ACC112 (cell line): ENCODE results near the gene ZNF337.
A peak's percentile ranks its signal among the peaks of the same experiment; 100 is the strongest.
"Not testable (repeated sequence)": the region's sequence is repeated elsewhere in the genome, so short reads cannot be mapped to it uniquely, and the experiment has no call there.

ENCODE experiments used
- H2AFZ ChIP-seq: fragments of 200-600 bp; sonication (generic); one replicate; pipeline ENCODE4 v1.6.0; 2017; ENCODE audit warnings: antibody characterized with exemption, low read length; ENCODE audit not compliant: unreplicated experiment
- H3K27ac ChIP-seq: fragments of 200-600 bp; sonication (generic); 2 replicates; pipeline ENCODE4 v1.5.1; 2014; ENCODE audit warnings: low read depth, mild to moderate bottlenecking, antibody characterized with exemption, low read length, moderate library complexity
- H3K27me3 ChIP-seq: fragments of 200-600 bp; sonication (generic); 2 replicates; pipeline ENCODE4 v1.6.1; 2014; ENCODE audit warnings: mild to moderate bottlenecking, antibody characterized with exemption, low read length, moderate library complexity, mixed read lengths; ENCODE audit not compliant: insufficient read depth
- H3K36me3 ChIP-seq: fragments of 200-600 bp; sonication (generic); 2 replicates; pipeline ENCODE4 v1.6.1; 2016; ENCODE audit warnings: mild to moderate bottlenecking, antibody characterized with exemption, low read length, moderate library complexity, mixed read lengths; ENCODE audit not compliant: insufficient read depth
- H3K4me1 ChIP-seq: fragments of 200-600 bp; sonication (generic); one replicate; pipeline ENCODE4 v1.6.1; 2016; ENCODE audit warnings: low read length, mixed read lengths; ENCODE audit not compliant: insufficient read depth, unreplicated experiment, control insufficient read depth
- H3K4me3 ChIP-seq: fragments of 200-600 bp; sonication (generic); 2 replicates; pipeline ENCODE4 v1.5.1; 2014; ENCODE audit warnings: mild to moderate bottlenecking, low read depth, low read length
- H3K79me2 ChIP-seq: fragments of 200-600 bp; sonication (generic); one replicate; pipeline ENCODE4 v1.6.0; 2016; ENCODE audit warnings: low read length; ENCODE audit not compliant: control insufficient read depth, unreplicated experiment, insufficient read depth

The ZNF337 gene

GRCh38 chr20:25672659-25673235 is 23.9 kb downstream of the ZNF337 start:
- no peaks in the 10 kb centered on the region for H3K27me3 ChIP-seq
- no peak overlapping the region for H2AFZ ChIP-seq
- H3K36me3 ChIP-seq: peaks cover 25% of the 10 kb centered on the region
- no peaks in the 10 kb centered on the region for H3K79me2 ChIP-seq
- H3K4me1 ChIP-seq: peaks cover 21% of the 10 kb centered on the region
- H3K4me3 ChIP-seq: no peak overlapping the region
- H3K27ac ChIP-seq: no peak overlapping the region

- Histone ChIP-seq H3K27ac (peak overlapping the region; percentile 32), H3K79me2 (no peaks in the 10 kb centered on the region), H3K4me1 (peaks cover 10% of the 10 kb centered on the region), H3K4me3 (no peak overlapping the region), H3K36me3 (peaks cover 11% of the 10 kb centered on the region), H2AFZ (no peak overlapping the region), H3K27me3 (no peaks in the 10 kb centered on the region)
These were observed 26.7 kb downstream of the ZNF337 start for GRCh38 chr20:25669826-25670422.

DNA sequence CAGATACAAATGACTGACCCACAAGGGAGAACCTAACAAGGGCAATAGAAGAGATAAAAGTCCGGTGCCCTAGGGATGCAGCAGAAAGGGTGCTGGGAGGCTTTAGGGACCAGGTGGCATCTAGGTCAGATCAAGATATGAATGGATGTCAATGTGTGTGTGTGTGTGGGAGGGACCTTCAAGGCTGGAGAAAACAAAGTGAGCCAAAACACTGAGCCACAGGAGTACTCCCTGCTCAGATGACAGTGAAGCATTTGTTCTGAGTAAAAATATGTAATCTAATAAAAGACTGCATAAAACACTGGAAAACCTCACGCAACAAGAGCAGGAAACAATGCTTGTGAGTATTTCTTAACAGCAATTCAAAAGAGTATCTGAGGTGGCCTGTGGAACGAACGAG is 28.2 kb downstream of the ZNF337 start:
- Histone ChIP-seq H3K27me3 (no peaks in the 10 kb centered on the region), H3K27ac (no peak overlapping the region), H3K4me1 (peaks cover 10% of the 10 kb centered on the region), H3K36me3 (peaks cover 8% of the 10 kb centered on the region; the same call in 1 of the 2 replicates), H3K4me3 (no peak overlapping the region), H2AFZ (no peak overlapping the region), H3K79me2 (no peaks in the 10 kb centered on the region)

GRCh38 chr20:25659999-25660398 is 36.7 kb downstream of the ZNF337 start:
- no peak overlapping the region for H2AFZ ChIP-seq
- H3K4me3 ChIP-seq: no peak overlapping the region
- H3K36me3 ChIP-seq: no peaks in the 10 kb centered on the region
- H3K79me2 ChIP-seq: no peaks in the 10 kb centered on the region
- H3K27ac ChIP-seq: no peak overlapping the region
- H3K4me1 ChIP-seq: no peaks in the 10 kb centered on the region
- H3K27me3 ChIP-seq: no peaks in the 10 kb centered on the region

GRCh38 chr20:25654487-25654886 is 42.2 kb downstream of the ZNF337 start:
- H3K27ac ChIP-seq: no peak overlapping the region
- no peaks in the 10 kb centered on the region for H3K79me2 ChIP-seq
- H3K4me3 ChIP-seq: no peak overlapping the region

GRCh38 chr20:25652866-25653265 is 43.8 kb downstream of the ZNF337 start:
- H3K27ac ChIP-seq, H3K4me3 ChIP-seq, H2AFZ ChIP-seq, H3K4me1 ChIP-seq, H3K79me2 ChIP-seq, H3K36me3 ChIP-seq, H3K27me3 ChIP-seq: not testable (repeated sequence)

More at GRCh38 chr20:25654487-25654886, 42.2 kb downstream of the ZNF337 start:
- H3K4me1 ChIP-seq: no peaks in the 10 kb centered on the region
- no peaks in the 10 kb centered on the region; the same call in 1 of the 2 replicates for H3K36me3 ChIP-seq
- H3K27me3 ChIP-seq: no peaks in the 10 kb centered on the region
- no peak overlapping the region for H2AFZ ChIP-seq

GRCh38 chr20:25644814-25645213 is 51.8 kb downstream of the ZNF337 start:
- Histone ChIP-seq H3K79me2 (no peaks in the 10 kb centered on the region), H3K4me1 (no peaks in the 10 kb centered on the region), H3K27ac (no peak overlapping the region), H3K4me3 (no peak overlapping the region), H3K27me3 (no peaks in the 10 kb centered on the region), H3K36me3 (peaks cover 16% of the 10 kb centered on the region), H2AFZ (no peak overlapping the region)

- no peak overlapping the region for H2AFZ ChIP-seq
- no peaks in the 10 kb centered on the region for H3K27me3 ChIP-seq
- H3K4me1 ChIP-seq: no peaks in the 10 kb centered on the region
- no peak overlapping the region for H3K4me3 ChIP-seq
- peaks cover 16% of the 10 kb centered on the region for H3K36me3 ChIP-seq
- H3K27ac ChIP-seq: no peak overlapping the region
- H3K79me2 ChIP-seq: no peaks in the 10 kb centered on the region
These were observed 52.9 kb downstream of the ZNF337 start for GRCh38 chr20:25643716-25644115.

DNA sequence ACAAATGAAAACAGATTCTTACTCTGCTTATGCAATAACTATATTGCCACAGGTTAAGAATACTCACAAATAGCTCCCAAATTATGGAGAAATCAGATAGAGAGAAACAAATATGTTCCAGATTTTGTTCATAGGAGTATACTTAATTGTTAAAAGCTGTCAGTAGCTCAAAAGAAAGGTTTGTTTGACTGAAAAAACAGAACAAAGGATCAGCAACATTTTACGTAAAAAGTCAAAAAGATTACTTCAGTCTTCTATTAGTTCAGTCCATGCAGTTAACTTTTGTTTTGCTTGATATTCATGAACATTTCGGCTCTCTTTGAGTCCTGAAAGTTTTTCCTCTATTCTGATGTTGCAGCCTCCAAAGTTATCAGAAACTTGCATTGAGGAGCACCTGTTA is 59.4 kb downstream of the ZNF337 start:
- Histone ChIP-seq H2AFZ (no peak overlapping the region), H3K27ac (no peak overlapping the region), H3K79me2 (no peaks in the 10 kb centered on the region), H3K4me1 (no peaks in the 10 kb centered on the region), H3K4me3 (no peak overlapping the region), H3K36me3 (peaks cover 33% of the 10 kb centered on the region), H3K27me3 (no peaks in the 10 kb centered on the region)

DNA sequence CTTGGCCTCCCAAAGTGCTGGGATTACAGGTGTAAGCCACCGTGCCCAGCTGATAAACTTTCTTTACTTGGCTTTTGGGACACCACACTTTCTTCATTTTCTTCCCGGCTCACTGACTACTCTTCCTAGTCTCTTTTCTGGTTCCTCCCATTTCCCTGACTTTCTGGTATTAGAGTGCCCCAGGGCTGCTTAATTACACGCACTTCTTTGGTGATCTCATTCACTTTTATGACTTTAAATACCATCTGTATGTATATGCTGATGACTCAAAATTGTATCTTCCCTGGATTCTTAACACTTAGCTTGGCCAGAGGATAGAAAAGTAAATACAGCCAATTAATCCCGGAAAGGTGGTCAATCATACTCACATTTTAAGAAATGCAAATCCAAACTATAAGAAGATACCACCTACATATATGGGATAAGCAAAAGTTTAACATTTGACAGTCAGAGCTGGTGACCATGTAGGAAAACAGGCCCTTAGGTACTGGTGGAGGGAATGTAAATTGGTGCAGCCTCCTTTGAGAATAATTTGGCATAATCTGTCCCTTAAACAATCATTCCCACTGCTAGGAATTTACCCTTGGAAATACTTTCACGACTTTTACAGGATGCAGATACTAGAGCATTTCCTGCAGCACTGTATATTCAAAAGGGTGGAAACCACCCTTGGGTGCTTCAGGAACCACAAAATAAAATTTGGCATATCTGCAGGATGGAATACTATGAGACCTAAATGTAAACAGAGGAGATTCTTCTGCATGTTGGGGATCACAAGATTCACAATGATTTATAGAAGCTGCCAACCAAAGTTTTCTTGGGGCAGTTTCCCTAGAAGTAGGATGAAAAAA is 63.5 kb downstream of the ZNF337 start:
- Histone ChIP-seq H2AFZ (no peak overlapping the region), H3K4me1 (no peaks in the 10 kb centered on the region), H3K36me3 (peaks cover 33% of the 10 kb centered on the region), H3K27me3 (no peaks in the 10 kb centered on the region), H3K27ac (no peak overlapping the region), H3K79me2 (no peaks in the 10 kb centered on the region), H3K4me3 (no peak overlapping the region)

GRCh38 chr20:25630615-25631014 is 66.0 kb downstream of the ZNF337 start:
- H3K79me2 ChIP-seq, H3K27ac ChIP-seq, H2AFZ ChIP-seq, H3K4me1 ChIP-seq, H3K27me3 ChIP-seq, H3K4me3 ChIP-seq: not testable (repeated sequence)
- peaks cover 13% of the 10 kb centered on the region for H3K36me3 ChIP-seq
